ENCODE measurements around the gene COL18A1. TPM values are rescaled to one million over a fixed set of nuclear protein-coding genes. Genes with fewer than 3 reads are reported as not detected.

Gene COL18A1
- polyA plus RNA-seq, 1 of the 3 experiments (the other 2 are of a cell fraction), result 118 TPM

DNA sequence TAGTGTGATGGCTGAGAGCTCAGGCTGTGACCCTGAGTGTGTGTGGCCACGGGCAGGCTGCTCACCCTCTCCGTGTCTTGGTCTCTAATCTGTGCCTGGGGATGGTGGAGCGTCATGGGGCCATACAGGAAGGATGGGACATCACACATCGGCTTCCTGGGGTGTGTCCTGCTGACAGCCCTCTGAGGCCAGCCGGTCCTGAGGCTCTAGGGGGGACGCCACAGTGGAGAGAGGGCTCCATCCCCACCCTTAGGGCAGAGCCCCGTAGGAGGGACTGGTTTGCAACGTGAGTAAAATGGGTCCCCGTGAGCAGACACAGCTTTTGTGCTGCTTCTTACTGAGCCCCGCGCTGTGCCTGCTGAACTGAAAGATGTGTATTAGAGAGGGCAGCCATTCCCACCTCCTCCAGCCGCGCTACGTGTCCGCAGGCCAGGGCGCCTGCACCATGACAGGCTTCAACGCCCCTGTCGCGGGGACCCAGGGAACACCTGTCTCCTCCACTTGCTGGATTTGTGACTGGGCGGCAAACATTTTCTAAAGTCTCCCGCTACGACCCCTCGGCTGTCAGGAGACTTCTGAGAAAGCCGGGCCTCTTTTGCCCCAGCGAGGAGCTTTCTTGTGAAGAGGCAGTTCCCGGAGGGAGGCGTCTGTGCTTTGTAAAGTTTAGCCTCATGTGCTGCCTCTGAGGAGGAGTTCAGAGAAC lies 8.1 kb downstream of the COL18A1 start:
- no peak overlapping the region for H3K27ac ChIP-seq (ENCODE audit: low read depth in 2 of 2, low read length in 1 of 2)
- POLR2A ChIA-PET, result no interaction called here
- no peak overlapping the region for H3K4me3 ChIP-seq (ENCODE audit: low read depth in 2 of 2, low read length in 1 of 2)
- TF ChIP-seq NRF1 (IDR thresholded peaks at IDR 0.05; ENCODE audit: low read depth, low read length), result no peak
- TF ChIP-seq, protein P1, sequence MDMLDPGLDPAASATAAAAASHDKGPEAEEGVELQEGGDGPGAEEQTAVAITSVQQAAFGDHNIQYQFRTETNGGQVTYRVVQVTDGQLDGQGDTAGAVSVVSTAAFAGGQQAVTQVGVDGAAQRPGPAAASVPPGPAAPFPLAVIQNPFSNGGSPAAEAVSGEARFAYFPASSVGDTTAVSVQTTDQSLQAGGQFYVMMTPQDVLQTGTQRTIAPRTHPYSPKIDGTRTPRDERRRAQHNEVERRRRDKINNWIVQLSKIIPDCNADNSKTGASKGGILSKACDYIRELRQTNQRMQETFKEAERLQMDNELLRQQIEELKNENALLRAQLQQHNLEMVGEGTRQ (IDR thresholded peaks at IDR 0.05; ENCODE audit: borderline replicate concordance, low read depth, low read length), result no peak
- TF ChIP-seq ELF1 (IDR thresholded peaks at IDR 0.05), result no peak
- no peak for TF ChIP-seq POLR2AphosphoS5 (IDR thresholded peaks at IDR 0.05; ENCODE audit: low read depth, low read length)
- TF ChIP-seq EZH2phosphoT487 (IDR thresholded peaks at IDR 0.05; ENCODE audit: borderline replicate concordance, low read depth), result no peak
- TF ChIP-seq NFIC (IDR thresholded peaks at IDR 0.05; ENCODE audit: borderline replicate concordance), result no peak
- no peak for TF ChIP-seq YY1 (IDR thresholded peaks at IDR 0.05; ENCODE audit: low read depth)
- no peak for TF ChIP-seq TEAD4 (IDR thresholded peaks at IDR 0.05; ENCODE audit: borderline replicate concordance, insufficient read depth)
- H3K27me3 ChIP-seq (ENCODE audit: insufficient read depth), result no peaks in the 10 kb centered on the region
- CTCF ChIA-PET, result interaction anchor here (0.9 to 2.8 kb wide), 4 partner anchors 9 to 273 kb away, joined by 3 to 13 read pairs (median 4); no protein-coding TSS in a partner anchor
- DNase-seq, result no peak
- peaks cover 1 to 16% of the 10 kb centered on the region in 2 experiments for H3K36me3 ChIP-seq (replicated peaks in 1 of 2; ENCODE audit: control insufficient read depth in 1 of 2, insufficient read depth in 2 of 2, low read length in 1 of 2)
- no peak overlapping the region for H2AFZ ChIP-seq (ENCODE audit: low read depth)
- H3K9me3 ChIP-seq, result no peaks in the 10 kb centered on the region
- H4K20me1 ChIP-seq (ENCODE audit: insufficient read depth), result peaks cover 99% of the 10 kb centered on the region
- H3K4me1 ChIP-seq (ENCODE audit: control insufficient read depth in 1 of 2, insufficient read depth in 2 of 2, low read depth in 1 of 2, low read length in 1 of 2), result peaks cover 0 to 29% of the 10 kb centered on the region in 2 experiments; a peak in 1 of 4 replicates
- H3K79me2 ChIP-seq (ENCODE audit: insufficient read depth), result peaks cover 97% of the 10 kb centered on the region
- no peaks in the 10 kb centered on the region for H3F3A ChIP-seq (replicated peaks; ENCODE audit: insufficient read depth)
- H3K4me2 ChIP-seq, result no peak overlapping the region
- WGBS (ENCODE audit: low lambda C conversion rate), result 98% methylated on average over 12 of the region's 27 CpGs
- H3K9ac ChIP-seq, result no peak overlapping the region
- no peaks in the 10 kb centered on the region for H3K9me2 ChIP-seq

DNA sequence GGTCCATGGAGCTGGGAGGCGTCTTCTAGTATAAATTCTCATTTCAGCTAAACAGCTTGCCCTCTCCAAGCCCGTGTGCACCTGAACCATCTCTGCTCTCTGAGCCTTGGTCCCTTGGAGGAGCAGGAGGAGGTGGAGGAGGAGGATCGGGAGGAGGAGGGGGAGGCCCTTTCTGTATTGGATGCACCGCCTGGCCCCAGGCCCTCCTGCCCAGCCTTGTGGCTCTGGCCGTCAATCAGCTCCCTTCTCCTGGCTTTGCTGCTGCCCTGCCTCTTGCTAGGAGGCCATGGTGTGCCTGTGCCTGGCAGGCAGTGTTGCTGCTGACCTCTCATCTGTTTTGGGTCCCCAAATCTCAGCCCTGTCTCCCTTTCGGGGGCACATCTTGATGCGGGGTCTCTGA lies 9.0 kb downstream of the COL18A1 start:
- H3K9ac ChIP-seq, result no peak overlapping the region
- WGBS (ENCODE audit: low lambda C conversion rate), result 89% methylated on average over 7 of the region's 7 CpGs
- H3K27ac ChIP-seq (ENCODE audit: low read depth in 2 of 2, low read length in 1 of 2), result no peak overlapping the region
- peaks cover 0 to 15% of the 10 kb centered on the region in 2 experiments for H3K36me3 ChIP-seq (replicated peaks in 1 of 2; ENCODE audit: control insufficient read depth in 1 of 2, insufficient read depth in 2 of 2, low read length in 1 of 2)
- ChIA-PET POLR2A (no interaction called here), CTCF (interaction anchor here (0.9 to 2.8 kb wide), 3 partner anchors 22 to 274 kb away, joined by 3 to 13 read pairs (median 6); no protein-coding TSS in a partner anchor)
- TF ChIP-seq MEF2A (IDR thresholded peaks at IDR 0.05; ENCODE audit: borderline replicate concordance, low read depth), result no peak
- TF ChIP-seq FOSL2 (IDR thresholded peaks at IDR 0.05; ENCODE audit: borderline replicate concordance, low read depth), result no peak
- TF ChIP-seq, protein P2, sequence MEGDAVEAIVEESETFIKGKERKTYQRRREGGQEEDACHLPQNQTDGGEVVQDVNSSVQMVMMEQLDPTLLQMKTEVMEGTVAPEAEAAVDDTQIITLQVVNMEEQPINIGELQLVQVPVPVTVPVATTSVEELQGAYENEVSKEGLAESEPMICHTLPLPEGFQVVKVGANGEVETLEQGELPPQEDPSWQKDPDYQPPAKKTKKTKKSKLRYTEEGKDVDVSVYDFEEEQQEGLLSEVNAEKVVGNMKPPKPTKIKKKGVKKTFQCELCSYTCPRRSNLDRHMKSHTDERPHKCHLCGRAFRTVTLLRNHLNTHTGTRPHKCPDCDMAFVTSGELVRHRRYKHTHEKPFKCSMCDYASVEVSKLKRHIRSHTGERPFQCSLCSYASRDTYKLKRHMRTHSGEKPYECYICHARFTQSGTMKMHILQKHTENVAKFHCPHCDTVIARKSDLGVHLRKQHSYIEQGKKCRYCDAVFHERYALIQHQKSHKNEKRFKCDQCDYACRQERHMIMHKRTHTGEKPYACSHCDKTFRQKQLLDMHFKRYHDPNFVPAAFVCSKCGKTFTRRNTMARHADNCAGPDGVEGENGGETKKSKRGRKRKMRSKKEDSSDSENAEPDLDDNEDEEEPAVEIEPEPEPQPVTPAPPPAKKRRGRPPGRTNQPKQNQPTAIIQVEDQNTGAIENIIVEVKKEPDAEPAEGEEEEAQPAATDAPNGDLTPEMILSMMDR (IDR thresholded peaks at IDR 0.05), result no peak
- TF ChIP-seq TEAD4 (IDR thresholded peaks at IDR 0.05; ENCODE audit: borderline replicate concordance, insufficient read depth), result no peak
- TF ChIP-seq MXI1 (IDR thresholded peaks at IDR 0.05; ENCODE audit: low read depth, low read length), result no peak
- TF ChIP-seq GATA2 (CRISPR knock-in tag; IDR thresholded peaks at IDR 0.05), result no peak
- TF ChIP-seq, protein P1 (IDR thresholded peaks at IDR 0.05; ENCODE audit: borderline replicate concordance, low read depth, low read length), result no peak
- no peak for TF ChIP-seq RCOR1 (IDR thresholded peaks at IDR 0.05; ENCODE audit: low read length)
- TF ChIP-seq TAF1 (IDR thresholded peaks at IDR 0.05; ENCODE audit: borderline replicate concordance, low read depth, low read length), result no peak
- no peak for TF ChIP-seq JUND (IDR thresholded peaks at IDR 0.05)
- TF ChIP-seq ELF1 (IDR thresholded peaks at IDR 0.05), result no peak
- no peak for TF ChIP-seq RXRA (IDR thresholded peaks at IDR 0.05; ENCODE audit: borderline replicate concordance, low read depth)
- TF ChIP-seq, protein P3, sequence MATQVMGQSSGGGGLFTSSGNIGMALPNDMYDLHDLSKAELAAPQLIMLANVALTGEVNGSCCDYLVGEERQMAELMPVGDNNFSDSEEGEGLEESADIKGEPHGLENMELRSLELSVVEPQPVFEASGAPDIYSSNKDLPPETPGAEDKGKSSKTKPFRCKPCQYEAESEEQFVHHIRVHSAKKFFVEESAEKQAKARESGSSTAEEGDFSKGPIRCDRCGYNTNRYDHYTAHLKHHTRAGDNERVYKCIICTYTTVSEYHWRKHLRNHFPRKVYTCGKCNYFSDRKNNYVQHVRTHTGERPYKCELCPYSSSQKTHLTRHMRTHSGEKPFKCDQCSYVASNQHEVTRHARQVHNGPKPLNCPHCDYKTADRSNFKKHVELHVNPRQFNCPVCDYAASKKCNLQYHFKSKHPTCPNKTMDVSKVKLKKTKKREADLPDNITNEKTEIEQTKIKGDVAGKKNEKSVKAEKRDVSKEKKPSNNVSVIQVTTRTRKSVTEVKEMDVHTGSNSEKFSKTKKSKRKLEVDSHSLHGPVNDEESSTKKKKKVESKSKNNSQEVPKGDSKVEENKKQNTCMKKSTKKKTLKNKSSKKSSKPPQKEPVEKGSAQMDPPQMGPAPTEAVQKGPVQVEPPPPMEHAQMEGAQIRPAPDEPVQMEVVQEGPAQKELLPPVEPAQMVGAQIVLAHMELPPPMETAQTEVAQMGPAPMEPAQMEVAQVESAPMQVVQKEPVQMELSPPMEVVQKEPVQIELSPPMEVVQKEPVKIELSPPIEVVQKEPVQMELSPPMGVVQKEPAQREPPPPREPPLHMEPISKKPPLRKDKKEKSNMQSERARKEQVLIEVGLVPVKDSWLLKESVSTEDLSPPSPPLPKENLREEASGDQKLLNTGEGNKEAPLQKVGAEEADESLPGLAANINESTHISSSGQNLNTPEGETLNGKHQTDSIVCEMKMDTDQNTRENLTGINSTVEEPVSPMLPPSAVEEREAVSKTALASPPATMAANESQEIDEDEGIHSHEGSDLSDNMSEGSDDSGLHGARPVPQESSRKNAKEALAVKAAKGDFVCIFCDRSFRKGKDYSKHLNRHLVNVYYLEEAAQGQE (IDR thresholded peaks at IDR 0.05; ENCODE audit: low read depth, low read length), result no peak
- H3K4me1 ChIP-seq (ENCODE audit: control insufficient read depth in 1 of 2, insufficient read depth in 2 of 2, low read depth in 1 of 2, low read length in 1 of 2), result peaks cover 0 to 20% of the 10 kb centered on the region in 2 experiments; a peak in 1 of 4 replicates
- H3K4me2 ChIP-seq, result no peak overlapping the region
- DNase-seq, result no peak
- no peaks in the 10 kb centered on the region for H3K9me3 ChIP-seq
- H3K79me2 ChIP-seq (ENCODE audit: insufficient read depth), result peaks cover 97% of the 10 kb centered on the region
- H4K20me1 ChIP-seq (ENCODE audit: insufficient read depth), result peaks cover 99% of the 10 kb centered on the region
- H3K4me3 ChIP-seq (ENCODE audit: low read depth in 2 of 2, low read length in 1 of 2), result no peak overlapping the region
- H3F3A ChIP-seq (replicated peaks; ENCODE audit: insufficient read depth), result no peaks in the 10 kb centered on the region
- H2AFZ ChIP-seq (ENCODE audit: low read depth), result no peak overlapping the region
- no peaks in the 10 kb centered on the region for H3K9me2 ChIP-seq
- H3K27me3 ChIP-seq (ENCODE audit: insufficient read depth), result no peaks in the 10 kb centered on the region
